ENCODE results near the gene IFT81. TPM values are rescaled to one million over a fixed set of nuclear protein-coding genes. Genes with fewer than 3 reads are reported as not detected.

The IFT81 gene
- total RNA-seq, 1 experiment from 2014 or later: 9.0 TPM

DNA sequence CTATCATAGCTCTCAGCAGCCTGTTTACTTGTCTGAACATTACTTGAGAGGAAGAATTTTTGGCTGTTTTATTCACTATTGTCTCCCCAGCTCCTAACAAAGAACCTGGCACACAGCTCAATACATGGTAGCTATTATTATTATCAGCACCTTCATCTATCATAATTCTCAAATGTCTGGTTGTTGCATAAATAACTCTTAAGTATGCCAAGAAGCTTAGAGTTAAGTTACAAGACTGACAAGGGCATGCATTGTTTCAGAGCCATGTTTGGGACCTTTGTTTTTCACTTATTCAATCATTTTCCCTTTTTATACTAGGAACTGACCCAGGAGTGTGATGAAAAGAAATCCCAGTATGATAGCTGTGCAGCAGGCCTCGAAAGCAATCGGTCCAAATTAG, 79.4 kb downstream of the IFT81 start:
- RAD21 ChIA-PET (ENCODE audit: low non-redundant PET in 1 of 2, low total read pairs in 2 of 2, uncharacterized antibody in 2 of 2, unreplicated experiment in 2 of 2): interaction anchor here in 1 of 2 experiments (0.6 kb wide), 1 partner anchor 66 kb away, joined by 3 read pairs; no protein-coding TSS in a partner anchor
- intact Hi-C loops (cut with micrococcal nuclease): no loop called here
- H3K9ac ChIP-seq (ENCODE audit: low read length): no peak overlapping the region
- H3K27me3 ChIP-seq (ENCODE audit: insufficient read depth, low read length): no peaks in the 10 kb centered on the region
- no peaks in the 10 kb centered on the region for H4K20me1 ChIP-seq (ENCODE audit: insufficient read depth)
- H3K27ac ChIP-seq (ENCODE audit: low read depth, low read length): no peak overlapping the region
- BruUV-seq (replicated peaks): no TSS peak
- no peaks in the 10 kb centered on the region for H3K79me2 ChIP-seq (ENCODE audit: insufficient read depth, low read length)
- ATAC-seq (no peak), DNase-seq (ENCODE audit: low read depth, low spot score) (no peak)
- H3K36me3 ChIP-seq (ENCODE audit: control insufficient read depth in 1 of 2, insufficient read depth in 2 of 2, low read length in 2 of 2): peaks cover 0 to 4% of the 10 kb centered on the region in 2 experiments; a peak in 1 of 4 replicates
- H3K4me3 ChIP-seq (replicated peaks in 1 of 2; ENCODE audit: low read depth in 1 of 2, low read length in 2 of 2): no peak overlapping the region
- POLR2A ChIA-PET: no interaction called here
- no peaks in the 10 kb centered on the region for H3K9me3 ChIP-seq (ENCODE audit: control insufficient read depth in 1 of 2, insufficient read depth in 1 of 2, low read depth in 1 of 2, low read length in 2 of 2)
- H3K4me2 ChIP-seq (ENCODE audit: low read length): no peak overlapping the region
- no peak for TF ChIP-seq EGR1 (IDR thresholded peaks at IDR 0.05; ENCODE audit: low read depth)
- no peak for TF ChIP-seq CEBPB (IDR thresholded peaks at IDR 0.05; ENCODE audit: low read depth)
- TF ChIP-seq, protein P1, sequence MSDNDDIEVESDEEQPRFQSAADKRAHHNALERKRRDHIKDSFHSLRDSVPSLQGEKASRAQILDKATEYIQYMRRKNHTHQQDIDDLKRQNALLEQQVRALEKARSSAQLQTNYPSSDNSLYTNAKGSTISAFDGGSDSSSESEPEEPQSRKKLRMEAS (IDR thresholded peaks at IDR 0.05): no peak
- TF ChIP-seq, protein P2, sequence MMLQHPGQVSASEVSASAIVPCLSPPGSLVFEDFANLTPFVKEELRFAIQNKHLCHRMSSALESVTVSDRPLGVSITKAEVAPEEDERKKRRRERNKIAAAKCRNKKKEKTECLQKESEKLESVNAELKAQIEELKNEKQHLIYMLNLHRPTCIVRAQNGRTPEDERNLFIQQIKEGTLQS (IDR thresholded peaks at IDR 0.05): no peak
- TF ChIP-seq JUND (IDR thresholded peaks at IDR 0.05): no peak
- TF ChIP-seq POLR2AphosphoS5 (IDR thresholded peaks at IDR 0.05; ENCODE audit: low read depth, low read length): no peak
- TF ChIP-seq, protein P3, sequence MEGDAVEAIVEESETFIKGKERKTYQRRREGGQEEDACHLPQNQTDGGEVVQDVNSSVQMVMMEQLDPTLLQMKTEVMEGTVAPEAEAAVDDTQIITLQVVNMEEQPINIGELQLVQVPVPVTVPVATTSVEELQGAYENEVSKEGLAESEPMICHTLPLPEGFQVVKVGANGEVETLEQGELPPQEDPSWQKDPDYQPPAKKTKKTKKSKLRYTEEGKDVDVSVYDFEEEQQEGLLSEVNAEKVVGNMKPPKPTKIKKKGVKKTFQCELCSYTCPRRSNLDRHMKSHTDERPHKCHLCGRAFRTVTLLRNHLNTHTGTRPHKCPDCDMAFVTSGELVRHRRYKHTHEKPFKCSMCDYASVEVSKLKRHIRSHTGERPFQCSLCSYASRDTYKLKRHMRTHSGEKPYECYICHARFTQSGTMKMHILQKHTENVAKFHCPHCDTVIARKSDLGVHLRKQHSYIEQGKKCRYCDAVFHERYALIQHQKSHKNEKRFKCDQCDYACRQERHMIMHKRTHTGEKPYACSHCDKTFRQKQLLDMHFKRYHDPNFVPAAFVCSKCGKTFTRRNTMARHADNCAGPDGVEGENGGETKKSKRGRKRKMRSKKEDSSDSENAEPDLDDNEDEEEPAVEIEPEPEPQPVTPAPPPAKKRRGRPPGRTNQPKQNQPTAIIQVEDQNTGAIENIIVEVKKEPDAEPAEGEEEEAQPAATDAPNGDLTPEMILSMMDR (IDR thresholded peaks at IDR 0.05 in 2 of 3, conservative IDR thresholded peaks at IDR 0.05 in 1 of 3; ENCODE audit: borderline replicate concordance in 1 of 3, insufficient read depth in 1 of 3, low read depth in 2 of 3, low read length in 2 of 3): no peak
- no peak for TF ChIP-seq CBX3 (IDR thresholded peaks at IDR 0.05; ENCODE audit: low read depth)
- no peak for TF ChIP-seq RAD21 (IDR thresholded peaks at IDR 0.05; ENCODE audit: low read depth)
- no peak for TF ChIP-seq YY1 (IDR thresholded peaks at IDR 0.05; ENCODE audit: extremely low read depth, insufficient replicate concordance, low read depth, low read length)
- no peak overlapping the region for H2AFZ ChIP-seq (ENCODE audit: low read depth, low read length, poor library complexity, severe bottlenecking)
- H3K9me2 ChIP-seq (ENCODE audit: insufficient read depth): no peaks in the 10 kb centered on the region
- CTCF ChIA-PET: no interaction called here
- H3K4me1 ChIP-seq (ENCODE audit: control insufficient read depth in 1 of 2, insufficient read depth in 2 of 2, low read length in 2 of 2): peaks cover 0 to 14% of the 10 kb centered on the region in 2 experiments; a peak in 2 of 4 replicates

Measured in HCT116 (cell line).